Measurements from ENCODE around the gene PHACTR1. TPM values are rescaled to one million over a fixed set of nuclear protein-coding genes. Genes with fewer than 3 reads are reported as not detected.
"Not testable (repeated sequence)": the region's sequence is repeated elsewhere in the genome, so short reads cannot be mapped to it uniquely, and the experiment has no call there.

The PHACTR1 gene
- total and polyA plus RNA-seq, 5 experiments from 2014 or later = 0.07 to 3.0 (median 0.70) TPM

DNA sequence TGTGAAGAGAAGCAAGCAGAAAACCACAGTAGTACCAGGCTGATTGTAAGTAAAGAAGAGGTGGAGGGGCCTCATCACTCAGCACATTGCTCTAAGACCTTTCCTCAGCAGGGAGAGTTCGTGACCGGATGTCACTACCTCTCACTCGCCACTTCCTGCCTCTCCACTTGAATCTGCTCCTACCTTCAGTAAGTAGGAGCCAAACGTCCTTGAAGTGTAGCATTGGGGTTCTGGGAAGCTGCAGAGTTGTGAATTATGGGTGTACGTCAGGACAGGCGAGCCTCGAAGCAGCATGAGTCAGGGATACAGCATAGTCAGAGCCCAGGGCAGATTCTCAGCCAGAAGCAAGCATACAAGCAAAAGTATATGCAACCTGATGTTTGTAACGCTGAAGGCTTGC, 224.9 kb downstream of the PHACTR1 start:
- POLR2A ChIA-PET = no interaction called here
- peaks cover 5 to 11% (median 7%) of the 10 kb centered on the region in 4 donors for H3K4me1 Mint-ChIP-seq
- no peaks in the 10 kb centered on the region for H3K9me3 Mint-ChIP-seq
- H3K27me3 Mint-ChIP-seq = peaks cover 2 to 19% (median 7%) of the 10 kb centered on the region in 5 donors
- H3K27ac Mint-ChIP-seq = no peak overlapping the region
- ATAC-seq (no peak), DNase-seq (no peak)
- H3K36me3 Mint-ChIP-seq = no peaks in the 10 kb centered on the region
- peak overlapping the region in 1 of 10 donors; percentile 1 for H3K4me3 Mint-ChIP-seq

DNA sequence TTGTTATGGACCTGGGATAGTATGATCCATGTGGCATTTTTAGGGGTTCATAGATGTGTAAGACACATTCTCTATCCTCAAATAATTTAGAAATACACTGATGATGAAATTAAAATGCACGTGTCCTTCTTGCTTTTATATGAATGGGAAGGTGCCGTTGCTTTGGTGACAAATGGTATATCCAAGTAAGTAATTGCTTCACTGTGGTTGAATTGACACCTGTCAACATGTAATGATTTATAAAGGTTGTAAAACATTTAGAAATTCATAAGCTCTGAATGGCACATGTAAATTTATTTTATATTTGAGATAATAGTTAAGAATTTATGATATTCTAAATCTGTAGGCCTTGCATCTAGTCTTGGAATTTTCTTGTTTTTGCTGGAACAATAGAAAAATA, 227.0 kb downstream of the PHACTR1 start:
- H3K9me3 Mint-ChIP-seq = peaks cover 0 to 2% (median 0%) of the 10 kb centered on the region in 9 donors
- H3K36me3 Mint-ChIP-seq = no peaks in the 10 kb centered on the region
- H3K4me3 Mint-ChIP-seq = no peak overlapping the region
- peaks cover 4 to 24% (median 7%) of the 10 kb centered on the region in 5 donors for H3K27me3 Mint-ChIP-seq
- POLR2A ChIA-PET = no interaction called here
- H3K4me1 Mint-ChIP-seq = peaks cover 5 to 11% (median 7%) of the 10 kb centered on the region in 4 donors
- no peak for ATAC-seq
- DNase-seq = no peak
- no peak overlapping the region for H3K27ac Mint-ChIP-seq

DNA sequence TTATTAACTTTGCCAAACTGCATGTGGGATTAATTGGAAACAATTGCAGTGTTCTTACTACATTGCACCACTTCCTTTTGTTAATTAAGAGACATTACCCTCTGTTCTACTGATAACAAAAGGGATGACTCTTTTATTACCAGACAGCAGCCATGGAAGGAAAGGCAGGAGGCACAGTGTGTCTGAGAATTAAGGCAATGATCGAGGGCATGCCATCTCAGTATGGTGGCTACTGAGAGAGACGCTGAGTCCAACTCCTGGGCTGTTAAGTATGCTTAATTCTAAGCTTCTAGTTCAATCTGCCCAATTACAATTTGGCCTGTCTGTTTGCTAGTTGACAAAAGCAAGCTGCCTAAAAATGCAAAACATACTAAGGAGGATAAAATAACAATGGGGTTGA, 227.4 kb downstream of the PHACTR1 start:
- H3K4me3 Mint-ChIP-seq = no peak overlapping the region
- ATAC-seq (no peak), DNase-seq (no peak)
- peaks cover 5 to 11% (median 7%) of the 10 kb centered on the region in 4 donors for H3K4me1 Mint-ChIP-seq
- no peak overlapping the region for H3K27ac Mint-ChIP-seq
- H3K9me3 Mint-ChIP-seq = peaks cover 0 to 3% (median 0%) of the 10 kb centered on the region in 9 donors
- H3K36me3 Mint-ChIP-seq = no peaks in the 10 kb centered on the region
- peaks cover 4 to 24% (median 7%) of the 10 kb centered on the region in 5 donors for H3K27me3 Mint-ChIP-seq
- POLR2A ChIA-PET = no interaction called here

DNA sequence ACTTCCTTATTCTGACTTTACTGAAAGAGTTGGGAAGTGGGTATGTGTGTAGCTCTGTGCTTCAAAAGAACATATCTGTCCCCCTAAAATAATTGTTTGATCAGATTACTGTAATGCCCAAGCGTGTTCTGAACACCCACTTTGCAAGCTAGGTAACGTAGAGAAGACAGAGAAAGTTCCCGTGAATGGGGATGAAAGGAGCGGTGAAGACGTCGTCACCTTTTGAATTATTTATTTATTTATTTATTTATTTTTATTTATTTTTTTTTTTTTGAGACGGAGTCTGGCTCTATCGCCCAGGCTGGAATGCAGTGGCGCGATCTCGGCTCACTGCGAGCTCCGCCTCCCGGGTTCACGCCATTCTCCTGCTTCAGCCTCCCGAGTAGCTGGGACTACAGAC, 228.0 kb downstream of the PHACTR1 start:
- H3K4me3 Mint-ChIP-seq, ATAC-seq, H3K27ac Mint-ChIP-seq, POLR2A ChIA-PET, H3K9me3 Mint-ChIP-seq, DNase-seq, H3K36me3 Mint-ChIP-seq: not testable (repeated sequence)
- H3K27me3 Mint-ChIP-seq = peaks cover 4 to 24% (median 7%) of the 10 kb centered on the region in 5 donors
- peaks cover 5 to 11% (median 7%) of the 10 kb centered on the region in 4 donors for H3K4me1 Mint-ChIP-seq

DNA sequence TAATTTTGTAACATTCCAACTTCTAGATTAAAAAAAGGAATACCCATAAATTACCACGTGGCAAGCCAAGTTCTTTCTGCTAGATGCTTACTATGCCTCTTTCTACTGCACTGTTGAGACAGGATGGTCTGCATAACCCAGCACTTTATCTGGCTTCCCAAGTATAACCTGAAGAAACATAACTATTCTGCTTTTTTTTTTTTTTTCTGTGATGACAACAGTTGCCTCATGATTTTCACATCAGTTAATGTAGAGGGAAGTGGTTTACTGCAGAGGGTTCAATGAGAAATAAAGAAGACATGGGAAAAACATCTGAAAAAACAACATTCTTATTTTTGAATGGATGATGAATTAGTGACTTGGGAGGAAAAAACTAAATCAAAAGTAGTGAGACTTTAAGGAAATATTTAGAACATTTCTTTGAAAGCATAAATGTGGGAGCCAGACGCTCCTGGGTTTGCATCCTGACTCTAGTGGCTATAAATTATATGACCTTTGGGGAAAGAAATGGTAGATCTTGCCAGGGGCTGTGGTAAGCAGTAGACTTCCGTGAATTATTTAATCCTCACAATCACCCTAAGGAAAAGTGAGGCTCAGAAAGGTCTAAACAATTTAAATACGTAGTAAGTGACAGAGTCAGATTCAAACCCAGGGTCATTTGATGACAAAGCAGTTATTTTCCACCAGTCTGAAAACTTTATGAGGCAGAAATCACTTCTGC, 230.7 kb downstream of the PHACTR1 start:
- peaks cover 0 to 5% (median under 1%) of the 10 kb centered on the region in 4 donors for H3K4me1 Mint-ChIP-seq
- peaks cover 6 to 29% (median 11%) of the 10 kb centered on the region in 5 donors for H3K27me3 Mint-ChIP-seq
- H3K36me3 Mint-ChIP-seq = peaks cover 0 to 4% (median 3%) of the 10 kb centered on the region in 3 donors
- no peak for ATAC-seq
- POLR2A ChIA-PET = no interaction called here
- DNase-seq = no peak
- H3K4me3 Mint-ChIP-seq = no peak overlapping the region
- no peak overlapping the region for H3K27ac Mint-ChIP-seq
- H3K9me3 Mint-ChIP-seq = peaks cover 0 to 3% (median 0%) of the 10 kb centered on the region in 9 donors

DNA sequence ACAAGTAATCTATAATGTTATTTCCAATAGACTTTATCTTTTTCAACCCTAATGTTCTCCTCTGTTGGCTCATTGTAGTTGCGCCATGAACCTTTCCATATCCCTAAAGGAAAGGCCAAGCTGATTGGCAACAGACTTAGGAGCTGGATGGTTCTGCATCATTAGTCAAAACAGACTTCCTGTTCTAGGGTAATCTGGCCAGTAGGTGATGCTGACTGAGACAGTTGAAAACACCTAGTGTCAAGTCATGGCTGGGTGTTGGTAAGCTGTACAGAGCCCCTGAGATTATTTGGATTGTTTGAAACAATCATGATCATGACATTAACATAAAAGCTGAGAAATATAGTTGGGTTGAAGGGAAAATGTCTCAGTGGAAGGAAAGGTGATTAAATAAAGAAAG, 231.4 kb downstream of the PHACTR1 start:
- Mint-ChIP-seq H3K4me1 (peaks cover 0 to 5% (median under 1%) of the 10 kb centered on the region in 4 donors), H3K27ac (no peak overlapping the region), H3K36me3 (peaks cover 0 to 4% (median 3%) of the 10 kb centered on the region in 3 donors), H3K9me3 (peaks cover 0 to 3% (median 0%) of the 10 kb centered on the region in 9 donors), H3K27me3 (peaks cover 10 to 34% (median 16%) of the 10 kb centered on the region in 5 donors), H3K4me3 (no peak overlapping the region)
- DNase-seq (no peak), ATAC-seq (no peak)
- POLR2A ChIA-PET = no interaction called here

DNA sequence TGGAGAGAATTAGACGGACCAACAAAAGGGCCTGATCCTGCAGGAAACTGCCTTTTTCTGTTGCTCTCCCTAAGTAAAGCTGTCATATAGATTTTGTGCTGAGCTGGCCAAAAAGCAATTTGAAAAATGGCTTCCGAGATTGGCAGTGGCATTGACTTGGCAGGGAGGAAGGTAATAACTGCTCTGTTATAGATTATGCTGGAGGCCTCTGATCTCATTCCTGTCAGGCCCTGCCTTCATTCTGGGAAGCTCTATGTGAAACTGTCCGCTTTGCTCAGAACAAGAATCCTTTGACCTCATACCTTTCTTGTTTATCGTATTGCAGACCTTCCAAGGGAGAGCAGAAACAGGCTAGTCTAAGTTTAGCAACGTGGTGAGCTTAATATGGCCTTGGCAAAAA, 234.4 kb downstream of the PHACTR1 start:
- Mint-ChIP-seq H3K9me3 (peaks cover 0 to 3% (median 0%) of the 10 kb centered on the region in 9 donors), H3K4me1 (peaks cover 2 to 4% (median 2%) of the 10 kb centered on the region in 4 donors), H3K36me3 (peaks cover 0 to 4% (median 3%) of the 10 kb centered on the region in 3 donors), H3K27me3 (peaks cover 18 to 41% (median 27%) of the 10 kb centered on the region in 5 donors), H3K4me3 (no peak overlapping the region), H3K27ac (no peak overlapping the region)
- DNase-seq (no peak), ATAC-seq (no peak)
- POLR2A ChIA-PET = no interaction called here

DNA sequence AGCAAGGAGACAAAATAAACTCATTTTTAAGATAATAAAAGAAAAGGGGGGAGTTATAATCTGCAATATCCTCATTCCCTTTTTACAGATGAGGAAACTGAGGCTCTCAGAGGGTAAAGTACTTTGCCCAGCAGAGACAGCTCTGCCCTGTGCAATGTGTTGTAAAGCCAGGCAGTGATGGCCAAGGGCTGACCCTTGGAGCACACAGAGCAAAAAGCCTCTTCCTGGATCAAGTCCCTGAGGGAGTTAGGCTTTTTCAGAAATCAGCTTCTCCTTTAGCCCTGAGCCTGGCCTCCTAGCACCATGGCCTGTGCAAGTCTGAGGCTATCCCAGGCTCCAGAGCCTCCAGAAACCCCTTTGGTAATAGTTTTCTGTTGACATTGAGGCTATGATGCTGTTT, 234.8 kb downstream of the PHACTR1 start:
- H3K4me3 Mint-ChIP-seq = no peak overlapping the region
- no peak for DNase-seq
- peaks cover 3 to 9% (median 7%) of the 10 kb centered on the region in 4 donors for H3K4me1 Mint-ChIP-seq
- no peak for ATAC-seq
- peaks cover 22 to 41% (median 26%) of the 10 kb centered on the region in 5 donors for H3K27me3 Mint-ChIP-seq
- H3K36me3 Mint-ChIP-seq = peaks cover 0 to 4% (median 3%) of the 10 kb centered on the region in 3 donors
- peaks cover 0 to 3% (median 0%) of the 10 kb centered on the region in 9 donors for H3K9me3 Mint-ChIP-seq
- no peak overlapping the region for H3K27ac Mint-ChIP-seq
- POLR2A ChIA-PET = no interaction called here

DNA sequence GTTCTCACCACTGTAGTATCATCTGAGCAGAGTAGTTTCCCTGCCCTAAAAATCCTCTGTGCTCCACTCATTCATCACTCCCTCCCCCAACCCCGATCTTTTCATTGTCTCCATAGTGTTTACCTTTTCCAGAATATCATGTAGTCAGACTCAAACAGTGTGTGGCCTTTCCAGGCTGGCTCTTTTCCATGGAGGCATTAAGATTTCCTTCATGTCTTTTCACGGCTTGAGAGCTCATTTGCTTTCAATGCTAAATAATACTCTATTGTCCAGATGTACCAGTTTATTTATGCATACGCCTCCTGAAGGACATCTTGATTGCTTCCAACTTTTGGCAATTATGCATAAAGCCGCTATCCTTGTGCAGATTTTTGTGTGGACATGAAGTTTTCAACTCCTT, 235.8 kb downstream of the PHACTR1 start:
- DNase-seq = no peak
- ATAC-seq = no peak
- H3K36me3 Mint-ChIP-seq = peaks cover 0 to 4% (median 3%) of the 10 kb centered on the region in 3 donors
- no peak overlapping the region for H3K4me3 Mint-ChIP-seq
- POLR2A ChIA-PET = no interaction called here
- peaks cover 0 to 3% (median 0%) of the 10 kb centered on the region in 9 donors for H3K9me3 Mint-ChIP-seq
- peaks cover 22 to 41% (median 26%) of the 10 kb centered on the region in 5 donors for H3K27me3 Mint-ChIP-seq
- H3K27ac Mint-ChIP-seq = no peak overlapping the region
- H3K4me1 Mint-ChIP-seq = peaks cover 3 to 16% (median 12%) of the 10 kb centered on the region in 4 donors

DNA sequence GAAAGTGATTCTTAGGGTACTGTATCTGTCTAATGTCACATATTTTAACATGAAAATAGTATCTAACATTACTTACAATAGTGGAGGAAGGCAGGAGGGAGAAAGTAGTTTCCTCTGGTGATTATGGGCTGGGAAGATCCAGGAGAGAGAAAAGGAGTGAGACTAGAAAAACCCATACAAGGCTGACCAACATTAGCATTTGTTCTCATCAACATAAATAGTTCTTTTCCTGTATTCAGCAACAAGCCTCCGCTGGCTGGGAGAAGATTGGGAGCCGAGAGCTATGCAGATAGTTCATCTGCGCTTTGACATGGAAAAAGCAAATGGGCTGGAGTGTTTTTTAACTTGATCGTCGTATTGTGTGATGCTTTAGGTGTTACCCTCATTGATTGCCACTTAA, 239.4 kb downstream of the PHACTR1 start:
- H3K36me3 Mint-ChIP-seq = peaks cover 0 to under 1% (median 0%) of the 10 kb centered on the region in 3 donors
- ATAC-seq = no peak
- H3K4me1 Mint-ChIP-seq = peaks cover 13 to 28% (median 23%) of the 10 kb centered on the region in 4 donors
- peak overlapping the region in 1 of 10 donors; percentile 80 for H3K27ac Mint-ChIP-seq
- peaks cover 22 to 40% (median 36%) of the 10 kb centered on the region in 5 donors for H3K27me3 Mint-ChIP-seq
- POLR2A ChIA-PET = no interaction called here
- H3K4me3 Mint-ChIP-seq = peak overlapping the region; percentile 83 to 94 (median 92)
- no peak for DNase-seq
- no peaks in the 10 kb centered on the region for H3K9me3 Mint-ChIP-seq

DNA sequence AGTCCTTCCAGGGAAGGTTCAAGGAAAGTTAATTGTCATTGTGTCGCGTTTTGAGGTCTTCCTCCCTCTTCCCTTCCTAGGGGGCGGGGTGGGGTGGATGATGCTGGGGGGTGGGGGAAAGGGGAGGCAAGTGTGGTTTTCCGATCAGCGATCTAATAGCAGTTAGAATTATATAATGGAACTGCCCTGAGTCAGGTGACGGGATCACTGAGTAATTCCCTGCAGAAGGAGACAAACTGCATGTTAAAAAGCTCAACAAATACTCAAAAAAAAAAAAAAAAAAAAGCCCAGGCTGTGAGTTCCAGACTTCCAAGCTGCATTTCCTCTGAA, 240.4 kb downstream of the PHACTR1 start:
- no peak for DNase-seq
- POLR2A ChIA-PET = no interaction called here
- Mint-ChIP-seq H3K36me3 (no peaks in the 10 kb centered on the region), H3K4me3 (peak overlapping the region; percentile 87 to 94 (median 92)), H3K4me1 (peaks cover 13 to 28% (median 23%) of the 10 kb centered on the region in 4 donors), H3K9me3 (no peaks in the 10 kb centered on the region), H3K27ac (peak overlapping the region in 5 of 10 donors; percentile 71 to 79 (median 76)), H3K27me3 (peaks cover 22 to 38% (median 36%) of the 10 kb centered on the region in 5 donors)
- no peak for ATAC-seq

DNA sequence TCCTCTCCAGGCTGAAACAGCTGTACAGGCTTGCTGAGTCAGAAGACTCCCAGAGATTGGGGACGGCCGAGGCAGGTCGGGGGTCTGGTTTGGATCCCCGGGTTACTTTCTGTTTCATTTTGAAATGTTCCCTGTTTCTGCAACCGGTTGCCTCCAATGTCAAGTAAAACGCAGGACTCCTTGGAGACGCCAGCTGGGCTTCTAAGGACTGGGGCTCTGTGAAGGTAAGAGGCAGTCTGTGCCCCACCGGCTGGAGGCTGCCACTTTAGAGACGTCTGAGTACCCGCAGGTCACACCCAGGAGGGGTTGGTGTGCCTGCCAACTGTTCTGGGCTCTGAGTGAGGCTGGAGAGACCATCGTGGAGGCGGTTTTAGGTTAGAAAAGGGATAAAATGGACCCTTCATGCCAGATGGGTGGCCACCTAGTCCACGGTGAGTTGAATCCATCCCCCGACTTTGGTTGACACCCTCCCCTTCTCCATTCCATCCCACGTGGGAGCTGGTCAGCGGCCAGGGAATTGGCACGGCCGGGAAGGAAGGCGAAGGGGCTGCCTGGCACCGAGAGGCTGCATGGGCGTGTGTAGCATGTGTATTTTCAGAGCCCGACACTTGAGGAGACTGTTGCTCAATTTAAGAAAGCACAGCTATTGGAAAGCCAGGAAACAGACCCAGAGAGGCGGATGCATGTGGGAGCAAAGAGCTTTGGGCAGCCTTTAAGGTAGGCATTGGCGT, 240.9 kb downstream of the PHACTR1 start:
- Mint-ChIP-seq H3K9me3 (no peaks in the 10 kb centered on the region), H3K4me3 (peak overlapping the region; percentile 87 to 94 (median 92)), H3K27me3 (peaks cover 18 to 32% (median 32%) of the 10 kb centered on the region in 5 donors), H3K27ac (peak overlapping the region in 9 of 10 donors; percentile 20 to 79 (median 68)), H3K4me1 (peaks cover 13 to 28% (median 23%) of the 10 kb centered on the region in 4 donors), H3K36me3 (no peaks in the 10 kb centered on the region)
- POLR2A ChIA-PET = no interaction called here
- peak; percentile 52 to 75 for ATAC-seq
- peak in 5 of 10 donors; percentile 11 to 40 (median 27) for DNase-seq

Measured in naive thymus-derived CD8-positive, alpha-beta T cell (primary cell).